CD4-positive, alpha-beta T cell treated with Interleukin-4 for 1 hour (primary cell): ENCODE results near the gene HIVEP3.

ENCODE experiments used
- DNase-seq, 2 donors: peaks; one replicate each; pipeline ENCODE4 v3.0.0-alpha.2; 2020 to 2022

The HIVEP3 gene

DNA sequence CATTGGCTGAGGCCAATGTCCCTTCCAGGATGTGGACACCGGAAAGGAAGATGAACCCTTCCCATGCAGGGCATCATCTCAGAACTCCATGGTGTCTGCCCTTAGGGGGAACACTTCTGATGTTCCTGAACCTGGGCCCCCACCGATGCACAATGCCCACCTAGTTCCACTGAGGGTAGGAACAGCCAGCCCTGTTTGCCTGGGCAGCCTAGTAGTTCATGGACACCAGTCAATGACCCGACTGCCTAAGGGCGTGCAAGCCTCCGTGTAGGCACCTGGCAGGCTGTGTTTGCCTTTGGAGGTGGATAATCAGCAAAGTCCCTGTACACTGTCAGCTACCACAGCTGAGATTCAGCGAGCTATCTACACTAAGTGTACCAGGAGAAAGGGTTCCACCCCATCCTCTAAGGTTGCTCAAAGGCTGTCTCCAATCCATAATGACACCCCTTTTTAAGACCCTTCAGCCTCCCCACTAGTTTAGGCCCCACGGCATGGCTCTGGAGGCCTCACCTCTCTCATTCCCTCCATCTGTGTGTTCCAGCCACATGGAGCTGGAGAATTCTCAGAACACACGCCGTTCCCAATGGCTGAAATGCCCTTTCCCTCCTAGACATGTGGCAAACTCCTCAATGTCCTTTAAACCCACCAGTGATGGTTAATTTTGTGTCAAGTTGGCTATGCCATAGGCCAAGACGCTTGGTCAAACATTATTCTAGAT lies 309.4 kb downstream of the HIVEP3 start:
- DNase-seq = no peak

DNA sequence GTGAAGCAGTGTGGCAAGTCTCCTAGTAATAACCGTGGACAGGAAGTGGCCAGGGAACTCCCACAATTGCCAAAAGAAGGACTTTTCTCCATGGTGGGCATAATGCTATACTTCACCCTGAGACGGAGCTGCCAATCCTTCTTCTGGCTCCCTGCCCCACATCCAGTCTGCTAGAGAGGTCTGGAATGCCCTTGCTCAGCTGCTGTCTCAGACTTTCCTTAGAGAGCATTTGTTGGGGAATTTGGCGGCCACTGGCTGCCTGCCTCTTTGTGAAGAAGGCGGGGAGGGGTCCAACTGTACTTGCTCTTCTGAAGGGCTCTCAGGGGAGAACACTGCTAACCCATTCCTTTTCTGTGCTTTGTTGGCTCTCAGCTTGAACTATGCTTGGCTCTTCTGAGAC lies 310.5 kb downstream of the HIVEP3 start:
- no peak for DNase-seq

DNA sequence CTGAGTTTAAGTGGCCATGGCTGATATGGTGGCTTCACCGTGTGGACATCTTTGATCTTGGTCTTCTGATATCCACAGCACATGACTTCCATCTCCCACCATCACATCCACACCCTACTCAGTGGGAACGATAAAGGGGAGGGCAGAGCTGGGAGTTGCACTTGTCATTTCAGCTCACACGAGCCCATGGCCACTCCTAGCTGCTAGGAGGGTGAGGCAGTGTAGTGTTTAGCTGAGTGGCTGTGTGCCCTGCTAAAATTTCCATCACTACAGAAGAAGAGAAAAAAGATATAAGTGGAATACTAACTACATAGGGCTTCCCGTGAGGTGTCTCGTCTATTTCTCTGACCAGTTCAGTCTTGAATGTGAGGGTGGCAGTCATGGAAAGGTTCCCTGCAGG lies 310.9 kb downstream of the HIVEP3 start:
- DNase-seq = no peak

DNA sequence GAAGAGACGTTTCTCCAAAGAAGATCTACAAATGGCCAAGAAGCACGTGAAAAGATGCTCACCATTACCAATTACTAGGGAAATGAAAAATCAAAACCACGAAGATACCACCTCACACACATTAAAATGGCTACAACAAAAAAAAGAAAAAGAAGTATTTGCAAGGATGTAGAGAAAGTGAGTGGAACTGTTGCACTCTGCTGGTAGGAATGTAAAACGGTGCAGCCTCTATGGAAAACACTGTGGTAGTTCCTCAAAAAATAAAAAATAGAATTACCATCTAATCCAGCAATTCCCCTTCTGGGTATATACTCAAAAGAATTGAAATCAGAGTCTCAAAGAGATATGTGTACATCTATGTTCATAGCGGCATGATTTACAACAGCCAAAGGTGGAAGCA lies 318.8 kb downstream of the HIVEP3 start:
- no peak for DNase-seq

DNA sequence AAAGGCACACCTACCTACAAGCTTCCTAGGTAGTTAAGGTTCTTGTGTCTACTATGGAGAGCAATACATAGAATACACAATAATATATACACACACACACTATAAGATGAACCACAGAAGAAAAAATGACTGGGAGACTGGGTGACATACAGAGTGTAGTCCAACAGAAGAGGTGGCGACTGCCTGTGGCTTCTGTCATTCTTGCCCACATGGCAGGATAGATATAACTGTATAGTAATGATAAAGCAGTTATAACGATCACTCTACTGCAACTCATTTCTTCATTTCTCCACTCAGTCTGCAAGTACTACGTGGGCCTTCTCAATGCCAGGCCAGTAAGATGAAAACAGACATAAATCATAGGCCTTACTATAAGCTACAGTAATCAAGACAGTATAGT lies 320.4 kb downstream of the HIVEP3 start:
- no peak for DNase-seq

DNA sequence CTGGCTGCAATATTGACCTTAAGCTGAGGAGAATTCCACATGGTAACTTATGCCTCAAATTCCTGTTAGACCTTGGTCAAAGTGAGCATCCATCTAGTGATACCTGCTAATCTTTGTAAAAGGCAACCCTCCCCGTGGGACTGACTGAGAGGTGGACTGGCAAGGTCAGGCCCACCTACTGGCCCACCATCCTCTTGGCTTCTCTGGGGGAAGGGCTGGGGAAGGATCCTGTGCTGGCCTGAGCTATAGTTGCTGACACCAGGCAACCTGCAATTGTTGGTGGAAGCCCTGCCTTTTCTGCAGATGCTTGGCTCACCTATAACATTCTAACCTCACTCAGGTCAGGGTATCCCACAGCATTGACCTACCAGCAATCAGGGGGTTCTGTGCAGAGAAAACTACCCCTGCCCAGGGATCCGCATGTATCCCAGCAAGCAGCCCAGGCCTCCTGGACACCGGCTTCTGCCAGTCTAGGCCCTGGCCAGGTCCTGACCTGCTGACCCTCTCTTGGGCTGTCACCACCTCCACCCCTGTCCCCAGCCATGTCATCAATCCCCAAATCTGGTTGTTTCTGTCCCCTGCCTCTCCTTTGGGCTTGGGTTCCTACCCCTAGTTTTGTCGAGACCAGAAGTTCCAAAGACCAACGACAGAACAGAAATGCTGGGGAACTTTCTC lies 326.1 kb downstream of the HIVEP3 start:
- no peak for DNase-seq

DNA sequence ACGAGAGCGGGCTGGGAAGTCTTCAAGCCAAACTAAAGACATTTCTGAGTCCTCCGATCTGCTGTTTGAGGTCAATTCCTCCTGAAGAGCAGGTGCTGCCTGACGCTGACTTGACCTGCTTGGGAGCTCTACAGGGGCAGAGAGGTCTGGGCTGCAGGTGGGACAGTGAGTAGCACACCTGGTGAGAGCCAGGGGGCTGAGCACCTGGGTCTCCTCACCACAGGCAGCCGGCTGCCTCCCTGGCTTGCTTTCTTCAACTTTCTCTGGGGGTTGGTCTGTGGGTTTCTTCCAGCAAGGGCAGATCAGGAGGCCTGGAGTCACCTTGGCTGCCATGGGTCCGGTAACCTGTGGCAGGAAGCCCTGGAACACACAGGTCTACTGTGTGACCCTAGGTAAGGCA lies 326.8 kb downstream of the HIVEP3 start:
- no peak for DNase-seq

DNA sequence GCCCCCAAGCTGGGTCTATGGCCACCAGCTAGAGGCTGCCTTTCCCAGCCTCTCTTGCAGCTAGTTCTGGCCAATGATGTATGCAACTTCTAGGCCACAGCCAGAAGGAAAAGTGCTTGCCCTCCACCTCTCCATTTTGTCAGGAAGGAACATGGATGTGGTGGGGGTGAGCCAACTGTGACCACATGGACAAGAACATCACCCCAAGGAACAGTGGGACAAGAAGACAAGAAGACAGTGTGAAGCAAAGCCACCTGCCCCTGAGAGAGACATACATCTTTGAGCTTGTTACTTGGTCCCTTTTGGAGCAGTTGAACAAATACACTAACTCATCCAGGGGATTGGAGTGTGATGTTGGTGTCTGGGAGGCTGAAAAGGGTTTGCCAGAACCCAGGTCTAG lies 328.4 kb downstream of the HIVEP3 start:
- DNase-seq = no peak

DNA sequence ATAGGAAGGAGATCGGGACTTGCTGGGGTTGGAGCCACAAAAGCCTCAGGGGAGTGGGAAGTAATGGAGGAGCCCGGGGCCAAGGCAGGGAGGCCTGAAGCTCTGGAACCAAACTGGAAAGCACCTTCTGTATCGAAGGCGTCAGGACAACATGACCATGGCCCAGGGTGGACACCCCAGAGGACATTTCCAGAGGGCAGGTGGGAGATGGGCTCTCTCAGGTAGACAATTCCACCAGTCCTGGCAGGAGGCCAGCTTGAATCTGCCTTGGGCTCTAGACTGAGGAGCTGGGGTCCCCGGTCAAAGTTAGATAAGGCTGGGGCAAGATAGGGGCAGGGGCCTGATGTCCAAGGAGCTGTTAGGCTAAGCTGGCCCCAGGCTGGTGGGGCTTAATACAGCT lies 329.3 kb downstream of the HIVEP3 start:
- DNase-seq = no peak

DNA sequence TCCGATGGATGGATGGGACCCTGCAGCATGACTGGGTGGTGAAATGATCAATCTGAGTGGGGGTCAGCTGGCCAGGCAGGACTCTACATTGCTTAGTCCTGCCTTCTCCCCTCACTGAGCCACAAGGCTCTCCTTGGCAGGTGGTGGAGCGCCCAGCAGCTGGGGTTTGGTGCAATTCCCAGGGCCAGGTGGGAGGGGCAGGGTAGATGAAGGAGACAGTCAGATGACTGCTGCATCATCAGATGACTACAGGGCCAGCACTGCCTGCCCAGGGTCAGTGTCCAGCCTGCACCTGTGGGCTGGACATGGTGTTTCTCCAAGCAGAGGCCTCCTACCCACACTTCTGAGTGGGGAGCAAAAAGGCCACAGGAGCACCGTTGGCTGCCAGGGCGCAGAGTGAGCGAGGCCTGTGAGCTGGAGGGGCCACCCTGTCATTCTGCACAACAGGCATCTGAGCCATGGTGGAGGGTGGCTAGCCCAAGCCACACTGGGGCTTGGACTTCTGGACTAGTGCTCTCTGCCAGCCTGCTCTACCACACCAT lies 330.3 kb downstream of the HIVEP3 start:
- no peak for DNase-seq

DNA sequence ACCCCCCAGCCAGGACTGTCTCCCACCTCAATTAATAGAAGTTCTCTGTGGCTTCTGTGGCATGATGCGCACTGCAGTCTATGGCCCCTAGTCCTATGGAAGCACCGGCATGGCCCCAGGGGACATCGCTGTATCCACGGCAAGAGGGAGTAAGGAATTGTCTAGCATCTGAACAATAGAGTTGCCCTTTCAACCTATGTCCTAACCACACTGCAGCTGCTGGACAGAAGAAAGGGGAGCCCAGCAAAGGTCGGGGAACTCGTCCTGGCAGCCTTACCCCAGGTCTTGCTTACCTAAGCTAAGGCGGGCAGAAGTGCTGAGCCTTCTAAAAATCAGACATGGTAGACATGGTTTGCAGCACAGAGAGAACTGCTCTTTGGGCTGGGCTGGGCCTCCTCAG lies 330.9 kb downstream of the HIVEP3 start:
- DNase-seq = no peak

DNA sequence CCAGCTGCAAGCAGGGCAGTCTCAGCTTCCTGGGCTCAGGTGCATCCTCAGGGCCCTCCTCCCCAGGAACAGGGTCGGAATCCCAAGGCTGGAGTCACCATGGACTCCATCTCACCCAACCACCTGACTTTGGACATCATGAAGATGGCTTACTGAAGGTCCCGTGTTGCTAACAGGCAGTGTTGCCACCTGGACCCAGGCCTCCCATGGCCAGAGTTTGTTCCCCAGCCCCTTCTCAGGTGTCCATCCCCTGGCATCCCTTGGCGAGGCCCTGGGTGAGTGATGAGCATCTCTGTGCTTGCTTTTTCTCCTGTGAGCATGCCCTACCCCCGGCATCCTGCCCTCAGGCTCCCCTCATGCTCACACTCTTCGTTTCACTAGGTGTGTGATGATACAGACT lies 332.5 kb downstream of the HIVEP3 start:
- no peak for DNase-seq

DNA sequence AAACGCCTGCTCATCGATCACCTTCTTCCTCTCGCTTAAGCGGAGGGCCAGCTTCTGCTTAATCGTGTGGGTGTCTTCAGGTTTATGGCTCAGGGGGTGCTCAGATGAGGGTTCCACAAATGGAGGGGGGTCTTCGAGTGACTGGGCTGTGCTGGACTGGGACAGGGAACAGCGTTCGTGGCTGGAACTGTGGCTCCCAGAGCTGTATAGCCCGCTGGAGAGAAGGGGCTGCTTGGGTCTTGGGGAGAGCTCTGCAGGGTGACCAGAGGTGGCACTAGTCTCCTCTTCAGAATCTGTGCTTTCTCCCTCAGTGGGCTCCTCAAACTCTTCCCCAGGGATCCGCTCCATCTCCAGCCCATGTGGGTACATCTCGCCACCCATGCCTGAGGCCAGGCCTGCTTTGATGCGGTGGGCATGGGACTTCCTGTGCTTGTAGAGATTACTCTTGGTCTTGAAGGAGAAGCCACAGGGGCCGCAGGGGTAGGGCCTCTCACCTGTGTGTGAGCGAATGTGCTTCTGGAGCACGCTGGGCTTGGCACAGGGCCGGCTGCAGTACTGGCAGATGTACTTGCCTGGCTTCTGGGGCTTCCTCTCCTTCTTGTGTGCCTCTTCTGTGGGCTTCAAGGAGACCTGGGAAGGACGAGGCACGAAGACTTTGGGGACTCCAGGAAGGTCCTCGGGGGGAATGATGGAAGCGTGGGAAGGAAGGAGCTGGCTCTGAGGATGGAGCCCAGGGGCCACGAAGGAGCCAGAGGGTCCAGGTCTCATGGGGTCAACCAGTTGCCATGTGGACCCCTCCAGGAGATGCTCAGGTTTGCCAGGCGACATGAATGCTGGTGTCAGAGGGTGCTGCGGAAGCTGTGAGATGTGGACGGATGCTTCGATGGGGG lies 334.8 kb downstream of the HIVEP3 start:
- DNase-seq = no peak

DNA sequence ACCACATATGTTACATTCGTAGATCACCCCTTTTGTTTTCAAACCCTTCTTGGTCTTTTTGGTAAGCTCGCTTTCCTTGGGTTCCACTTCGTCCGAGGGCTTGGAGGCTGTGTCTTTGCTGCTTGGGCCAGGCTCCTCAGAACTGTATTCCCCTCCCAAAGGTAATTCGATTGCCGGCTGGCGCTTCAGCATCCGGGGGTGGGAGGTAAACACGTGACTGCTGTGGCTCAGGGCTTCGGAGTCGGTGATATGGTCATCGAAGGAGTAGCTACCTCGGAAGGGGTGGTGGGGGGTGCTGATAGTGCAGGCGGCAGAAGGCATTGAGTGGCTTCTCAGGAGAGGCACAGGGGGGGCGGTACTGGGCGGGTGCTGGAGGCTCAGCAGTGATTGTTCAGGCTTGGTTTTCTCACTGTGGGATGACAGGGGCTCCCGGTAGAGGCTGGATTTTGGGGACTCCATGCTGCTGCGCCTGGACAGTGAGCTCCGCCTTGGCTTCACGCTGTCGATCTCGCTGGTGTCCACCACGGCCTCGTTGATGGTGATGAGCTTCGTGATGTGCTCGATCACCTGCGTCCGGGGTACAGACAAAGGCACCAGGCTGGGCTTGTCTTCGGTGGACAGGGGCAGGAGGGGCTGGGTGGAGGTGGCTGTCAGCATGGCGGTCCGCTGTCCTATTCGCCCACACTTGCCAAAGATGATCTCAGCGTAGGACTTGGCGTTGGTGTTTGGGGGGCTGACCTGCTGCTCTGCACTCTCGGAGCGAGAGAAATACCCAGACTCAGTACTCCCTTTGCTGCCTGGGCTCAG lies 335.7 kb downstream of the HIVEP3 start:
- DNase-seq = no peak

DNA sequence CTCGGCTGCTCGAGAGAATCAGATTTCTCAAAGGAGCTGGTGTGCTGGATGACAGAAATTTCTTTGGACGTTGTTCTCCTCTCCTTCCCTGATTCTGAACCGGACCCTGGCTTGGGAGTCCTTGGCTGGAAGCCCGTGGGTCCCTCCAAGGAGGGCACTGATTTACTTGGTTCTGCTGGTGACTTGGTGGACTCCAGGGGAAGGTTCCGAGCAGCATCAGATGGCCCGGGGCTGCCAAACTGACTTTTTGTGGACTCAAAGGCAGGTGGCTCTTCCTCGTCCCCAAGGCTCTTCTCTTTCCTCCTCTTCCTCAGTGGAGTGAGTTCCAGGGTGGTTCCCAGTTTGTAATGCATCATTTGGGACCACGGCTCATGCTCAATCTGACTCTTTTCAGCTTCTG lies 336.4 kb downstream of the HIVEP3 start:
- no peak for DNase-seq

DNA sequence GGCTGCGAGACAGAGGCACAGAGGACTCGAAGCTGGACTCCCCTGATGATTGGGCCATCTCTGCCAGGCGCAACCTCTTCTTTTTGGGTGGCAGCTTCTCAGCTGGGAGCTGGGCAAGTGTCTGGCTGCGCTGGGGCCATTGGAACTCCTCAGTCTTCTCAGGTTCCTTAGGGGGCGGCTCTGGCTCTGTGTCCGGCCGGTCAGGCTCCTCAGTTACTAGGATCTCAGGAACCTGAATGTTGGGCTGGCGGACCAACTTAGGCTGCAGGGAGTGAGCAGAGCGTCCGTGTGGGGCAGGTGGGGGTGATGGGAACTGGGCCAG lies 336.8 kb downstream of the HIVEP3 start:
- DNase-seq = no peak

DNA sequence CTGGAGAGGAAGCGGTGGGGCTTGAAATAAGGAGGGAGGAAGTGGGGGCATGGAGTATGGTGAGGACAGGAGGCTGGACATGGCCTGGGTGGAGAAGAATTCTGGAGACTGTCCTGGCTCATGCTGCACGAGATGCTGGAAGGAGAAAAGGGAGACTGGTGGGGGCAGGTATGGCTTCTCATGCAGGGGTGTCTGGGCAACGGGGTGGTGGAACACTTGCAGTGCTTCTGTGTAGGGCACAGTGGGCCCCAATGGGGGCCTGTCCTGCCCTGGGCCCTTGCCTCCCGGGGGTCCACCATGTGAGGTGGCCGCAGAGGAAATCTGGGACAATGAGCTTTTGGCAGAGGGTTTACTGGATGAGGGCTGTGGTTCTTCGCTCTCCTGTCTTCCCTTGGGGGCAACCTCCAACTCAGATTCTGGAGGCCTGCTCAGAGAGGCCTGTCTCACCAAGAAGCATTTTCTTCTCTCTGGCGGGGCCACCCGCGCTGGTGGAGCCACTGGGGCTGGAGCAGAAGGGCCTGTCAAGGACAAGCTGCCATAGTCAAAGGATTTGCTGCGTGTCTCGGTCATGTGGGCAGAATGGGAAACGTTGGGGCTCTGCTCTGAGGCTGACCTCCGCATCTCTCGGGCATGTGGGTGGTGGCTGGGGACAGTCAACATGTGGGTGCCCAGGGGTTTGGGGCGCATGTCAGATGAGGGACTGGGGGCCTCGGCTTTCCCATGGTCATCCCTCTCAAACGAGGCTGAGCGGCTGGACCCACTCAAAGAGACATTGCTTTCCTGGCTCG lies 337.3 kb downstream of the HIVEP3 start:
- no peak for DNase-seq

DNA sequence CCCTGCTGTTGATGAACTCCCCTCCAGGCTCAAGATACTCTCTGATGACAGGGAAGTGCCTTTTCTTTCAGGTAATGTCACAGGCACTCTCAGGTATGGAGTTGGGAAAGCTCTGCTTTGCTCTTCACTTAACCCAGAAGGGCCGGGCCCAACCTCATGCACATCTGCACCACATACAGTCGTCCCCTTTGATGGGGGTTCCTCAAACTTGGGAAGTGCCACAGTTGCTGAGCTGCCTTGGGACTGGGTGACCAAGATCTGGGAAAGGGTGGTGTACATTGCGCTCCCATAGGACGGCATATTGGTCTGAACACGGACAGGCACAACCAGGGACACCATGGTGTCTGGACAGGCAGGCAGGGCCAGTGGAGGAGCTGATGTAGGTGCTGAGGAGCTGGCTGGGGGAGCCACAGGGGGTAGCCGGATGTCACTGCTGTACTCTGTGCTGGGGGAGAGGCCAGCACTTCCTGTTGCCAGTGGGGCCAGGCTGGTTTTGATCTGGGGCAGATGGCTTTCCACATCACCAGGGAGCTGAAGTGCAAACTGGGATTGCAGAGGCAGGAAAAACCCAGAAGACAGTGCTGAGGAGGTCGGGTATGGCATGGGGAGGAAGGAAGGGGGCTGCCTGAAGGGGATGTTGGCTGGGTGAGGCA lies 338.1 kb downstream of the HIVEP3 start:
- DNase-seq = no peak

DNA sequence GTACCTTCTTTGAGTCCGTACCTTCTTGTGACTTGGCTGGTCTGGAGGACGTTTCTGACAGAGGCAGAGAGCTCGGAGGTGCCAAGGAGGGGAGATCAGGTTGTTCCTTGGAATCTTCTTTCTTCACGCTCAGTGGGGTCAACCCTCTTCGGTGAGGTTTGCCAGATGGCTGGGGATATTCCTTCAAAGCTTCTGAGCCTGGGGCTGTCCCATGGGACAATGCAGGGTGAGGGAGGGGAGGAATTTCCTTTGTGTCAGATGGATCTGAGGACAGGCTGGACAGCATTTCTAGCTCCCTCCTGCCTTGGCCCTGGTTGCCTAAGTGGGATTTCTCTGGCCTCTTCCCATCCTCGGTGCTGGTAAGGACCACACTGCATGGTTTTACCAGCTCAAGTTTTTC lies 338.7 kb downstream of the HIVEP3 start:
- no peak for DNase-seq

DNA sequence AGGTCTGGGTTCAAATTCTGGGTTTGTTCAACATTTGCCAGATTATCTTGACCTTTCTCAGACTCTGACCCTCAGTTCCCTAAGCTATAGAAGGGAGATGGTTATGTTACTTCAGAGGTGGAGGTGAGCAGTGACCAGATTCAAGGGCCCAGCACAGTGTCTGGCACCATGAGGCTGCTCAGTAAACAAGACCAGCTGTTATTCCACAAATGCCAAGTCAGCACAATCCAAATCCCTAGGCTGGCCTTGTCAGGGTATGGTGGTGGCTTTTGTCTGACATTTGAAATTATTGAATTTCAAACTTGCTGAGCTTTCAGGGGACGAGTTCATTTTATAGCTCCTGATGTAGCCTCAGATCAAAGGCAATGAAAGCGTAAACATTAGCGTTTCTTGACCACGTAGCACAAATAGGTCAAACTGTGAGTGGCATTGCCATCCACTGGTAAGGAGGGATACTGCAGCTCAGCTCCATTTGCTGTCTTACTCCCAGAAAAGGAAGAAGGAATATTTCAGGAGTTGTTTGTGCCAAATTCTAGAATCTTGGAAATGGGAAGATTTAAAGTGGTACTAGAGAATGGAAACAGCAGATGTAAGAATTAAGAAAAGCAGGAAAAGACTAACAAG lies 339.9 kb downstream of the HIVEP3 start:
- DNase-seq = peak in 1 of 2 donors; percentile 0

DNA sequence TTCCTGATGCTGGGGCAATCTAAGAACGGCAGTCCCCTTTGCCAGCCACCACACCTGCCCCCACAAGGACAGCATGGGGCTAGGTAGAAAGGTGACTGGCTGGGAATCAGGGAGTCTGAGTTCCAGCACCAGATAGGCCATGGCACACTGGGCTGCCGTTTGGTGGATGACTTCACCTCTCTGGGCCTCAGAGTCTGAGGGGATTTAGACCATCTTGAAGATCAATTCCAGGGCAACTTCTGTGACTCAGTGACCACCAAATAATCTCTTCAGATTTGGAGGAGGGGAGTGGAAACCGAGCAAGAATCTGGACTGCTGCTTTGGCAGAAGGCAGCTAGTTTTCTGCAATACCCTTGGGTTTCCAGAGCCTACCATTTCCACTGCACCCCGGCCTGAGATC lies 342.1 kb downstream of the HIVEP3 start:
- no peak for DNase-seq
